ENCODE results near the gene GGA2.
"Not testable (repeated sequence)": the region's sequence is repeated elsewhere in the genome, so short reads cannot be mapped to it uniquely, and the experiment has no call there.

Gene GGA2, protein sequence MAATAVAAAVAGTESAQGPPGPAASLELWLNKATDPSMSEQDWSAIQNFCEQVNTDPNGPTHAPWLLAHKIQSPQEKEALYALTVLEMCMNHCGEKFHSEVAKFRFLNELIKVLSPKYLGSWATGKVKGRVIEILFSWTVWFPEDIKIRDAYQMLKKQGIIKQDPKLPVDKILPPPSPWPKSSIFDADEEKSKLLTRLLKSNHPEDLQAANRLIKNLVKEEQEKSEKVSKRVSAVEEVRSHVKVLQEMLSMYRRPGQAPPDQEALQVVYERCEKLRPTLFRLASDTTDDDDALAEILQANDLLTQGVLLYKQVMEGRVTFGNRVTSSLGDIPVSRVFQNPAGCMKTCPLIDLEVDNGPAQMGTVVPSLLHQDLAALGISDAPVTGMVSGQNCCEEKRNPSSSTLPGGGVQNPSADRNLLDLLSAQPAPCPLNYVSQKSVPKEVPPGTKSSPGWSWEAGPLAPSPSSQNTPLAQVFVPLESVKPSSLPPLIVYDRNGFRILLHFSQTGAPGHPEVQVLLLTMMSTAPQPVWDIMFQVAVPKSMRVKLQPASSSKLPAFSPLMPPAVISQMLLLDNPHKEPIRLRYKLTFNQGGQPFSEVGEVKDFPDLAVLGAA

GRCh38 chr16:23510164-23510914 lies at the start of gene GGA2:
GGA2 (minus strand) TSS chr16:23510494; CDS start chr16:23510411, 83 bp downstream.
- peak; percentile 77 for DNase-seq (ENCODE audit: low read depth)

DNA sequence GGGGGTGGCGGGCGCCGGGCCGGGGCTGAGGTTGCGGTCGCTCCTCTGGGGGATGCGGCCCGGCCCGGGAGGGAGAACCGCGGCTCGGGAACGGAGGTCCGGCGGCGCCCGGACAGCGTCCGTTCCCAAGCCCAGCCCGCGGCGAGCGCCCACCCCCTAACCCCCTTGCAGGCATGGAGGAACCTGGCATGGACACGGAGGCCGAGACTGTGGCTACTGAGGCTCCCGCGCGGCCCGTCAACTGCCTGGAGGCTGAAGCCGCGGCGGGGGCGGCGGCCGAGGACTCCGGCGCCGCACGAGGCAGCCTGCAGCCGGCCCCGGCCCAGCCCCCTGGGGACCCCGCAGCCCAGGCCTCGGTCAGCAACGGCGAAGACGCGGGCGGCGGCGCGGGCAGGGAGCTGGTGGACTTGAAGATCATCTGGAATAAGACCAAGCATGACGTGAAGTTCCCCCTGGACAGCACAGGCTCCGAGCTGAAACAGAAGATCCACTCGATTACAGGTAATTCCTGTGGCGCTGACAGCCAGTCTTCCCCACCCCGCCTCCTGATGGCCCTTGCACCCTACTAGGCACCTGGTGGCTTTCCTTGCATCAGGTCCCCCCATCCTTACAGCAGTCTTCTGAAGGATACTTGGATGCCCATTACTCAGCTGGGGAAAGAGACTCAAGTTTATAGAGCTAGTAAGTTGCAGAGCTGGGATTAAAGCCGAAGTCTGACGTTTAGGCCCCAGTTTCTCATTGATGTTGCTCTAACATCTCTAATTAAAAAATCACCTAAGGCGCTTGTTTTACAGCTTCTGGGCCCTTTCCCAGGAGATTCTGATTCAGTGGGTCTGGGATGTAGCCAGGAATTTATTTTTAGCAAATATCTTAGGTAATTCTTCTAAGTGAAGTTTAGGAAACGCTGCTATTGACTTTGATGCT lies 47.7 kb upstream of the GGA2 start:
- no peak for DNase-seq (ENCODE audit: low read depth)

GRCh38 chr16:23556881-23557778 lies 46.8 kb upstream of the GGA2 start, which contains the start of the genes EARS2 and UBFD1:
EARS2 (minus strand) TSS chr16:23557350; CDS start chr16:23557343, 7 bp downstream.
UBFD1 (plus strand) TSS chr16:23557727; CDS start chr16:23557743, 16 bp downstream.
- DNase-seq (ENCODE audit: low read depth), result peak; percentile 99

DNA sequence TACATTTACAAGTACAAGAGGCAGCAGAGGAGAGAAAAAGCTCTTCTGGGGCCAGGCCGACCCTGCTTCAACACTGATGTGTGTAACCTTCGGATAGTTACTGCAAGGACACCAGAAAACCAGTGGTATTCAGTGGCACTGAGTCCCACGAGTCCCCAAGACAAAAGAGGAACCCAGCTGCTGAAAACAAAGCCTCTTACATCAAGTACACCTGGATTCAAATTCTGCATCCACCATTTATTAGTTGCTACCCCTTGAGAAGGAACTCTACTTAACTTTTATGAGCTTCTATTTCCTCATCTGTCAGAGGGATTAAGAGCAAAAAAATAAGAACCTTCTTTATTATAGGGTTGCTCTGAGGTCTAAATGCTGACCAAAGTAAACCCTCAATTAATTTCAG lies 44.2 kb upstream of the GGA2 start:
- no peak for DNase-seq (ENCODE audit: low read depth)

- DNase-seq (ENCODE audit: low read depth), result no peak
Observed at GRCh38 chr16:23552161-23552560, 41.9 kb upstream of the GGA2 start.

GRCh38 chr16:23549938-23550337 lies 39.6 kb upstream of the GGA2 start:
- no peak for DNase-seq (ENCODE audit: low read depth)

DNA sequence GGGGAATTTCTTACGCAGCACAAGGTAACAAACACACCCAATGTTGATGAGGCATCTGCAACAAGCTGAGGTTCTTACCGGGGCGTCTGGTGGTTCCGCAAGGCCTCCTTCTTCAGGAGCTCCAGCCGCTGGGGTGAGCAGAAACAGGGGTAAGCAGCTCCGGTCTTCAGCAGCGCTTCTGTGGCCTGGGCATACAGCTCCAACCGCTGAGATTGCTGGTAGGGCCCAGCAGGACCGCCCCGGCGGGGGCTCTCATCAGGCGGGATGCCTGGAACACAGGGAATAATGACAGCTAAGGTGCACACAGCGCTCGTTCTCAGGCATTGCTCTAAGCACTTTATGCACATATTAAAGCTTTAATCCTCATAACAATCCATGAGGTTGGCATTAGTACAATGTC lies 34.1 kb upstream of the GGA2 start:
- no peak for DNase-seq (ENCODE audit: low read depth)

GRCh38 chr16:23540817-23541178 lies 30.5 kb upstream of the GGA2 start:
- not testable (repeated sequence) for DNase-seq (ENCODE audit: low read depth)

DNA sequence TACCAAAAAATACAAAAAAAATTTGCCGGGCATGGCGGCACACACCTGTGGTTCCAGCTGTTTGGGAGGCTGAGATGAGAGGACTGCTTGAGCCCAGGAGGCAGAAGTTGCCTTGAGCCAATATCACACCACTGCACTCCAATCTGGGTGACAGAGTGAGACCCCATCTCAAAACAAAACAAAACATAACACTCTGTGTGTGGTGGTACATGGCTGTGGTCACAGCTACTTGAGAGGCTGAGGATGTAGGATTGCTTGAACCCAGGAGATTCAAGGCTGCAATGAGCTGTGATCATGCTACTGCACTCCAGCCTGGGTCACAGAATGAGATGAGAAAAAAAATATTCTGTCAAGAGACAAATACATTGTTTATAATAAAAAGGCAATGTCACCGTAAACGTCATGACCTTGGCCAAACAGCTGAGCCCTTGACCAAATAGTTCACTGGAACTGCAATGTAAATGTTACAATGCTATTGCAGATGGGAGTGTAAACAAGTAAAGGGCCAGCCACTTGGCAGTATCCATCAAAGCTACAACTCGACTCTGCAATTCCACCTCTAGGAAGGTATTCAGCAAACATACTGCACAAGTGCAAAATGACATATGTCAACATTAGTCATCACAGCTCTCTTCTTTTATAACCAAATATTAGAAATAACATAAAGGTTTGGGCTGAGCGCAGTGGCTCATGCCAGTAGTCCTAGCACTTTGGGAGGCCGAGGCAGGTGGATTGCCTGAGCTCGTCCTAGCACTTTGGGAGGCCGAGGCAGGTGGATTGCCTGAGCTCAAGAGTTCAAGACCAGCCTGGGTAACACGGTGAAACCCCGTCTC lies 29.9 kb upstream of the GGA2 start:
- no peak for DNase-seq (ENCODE audit: low read depth)

GRCh38 chr16:23538919-23539278 lies 28.6 kb upstream of the GGA2 start:
- DNase-seq (ENCODE audit: low read depth), result no peak

GRCh38 chr16:23537390-23537789 lies 27.1 kb upstream of the GGA2 start:
- no peak for DNase-seq (ENCODE audit: low read depth)

DNA sequence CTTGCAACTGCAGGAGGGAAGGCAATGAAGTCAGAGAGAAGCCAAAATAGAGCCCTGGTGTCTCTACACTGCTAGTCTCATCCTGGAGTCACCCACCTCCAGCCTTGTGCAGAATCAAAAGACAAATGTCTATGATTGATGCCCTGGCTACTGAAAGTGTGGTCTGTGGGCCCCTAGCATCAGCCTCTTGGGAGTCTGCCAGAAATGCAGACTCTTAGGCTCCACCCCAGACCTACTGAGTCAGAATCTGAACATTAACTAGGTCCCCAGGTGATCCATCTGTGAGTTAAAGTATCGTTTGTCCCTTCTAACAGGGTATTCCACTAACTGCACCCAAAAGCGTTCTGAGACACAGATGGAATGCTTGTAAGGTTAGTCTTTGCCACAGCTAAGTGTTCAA lies 25.6 kb upstream of the GGA2 start:
- no peak for DNase-seq (ENCODE audit: low read depth)

- DNase-seq (ENCODE audit: low read depth), result no peak
Observed at GRCh38 chr16:23534868-23535860, 24.9 kb upstream of the GGA2 start.

GRCh38 chr16:23532448-23532847 lies 22.2 kb upstream of the GGA2 start:
- no peak for DNase-seq (ENCODE audit: low read depth)

- no peak for DNase-seq (ENCODE audit: low read depth)
Observed at GRCh38 chr16:23530062-23530461, 19.8 kb upstream of the GGA2 start.

GRCh38 chr16:23528644-23529310 lies 18.5 kb upstream of the GGA2 start:
- no peak for DNase-seq (ENCODE audit: low read depth)

DNA sequence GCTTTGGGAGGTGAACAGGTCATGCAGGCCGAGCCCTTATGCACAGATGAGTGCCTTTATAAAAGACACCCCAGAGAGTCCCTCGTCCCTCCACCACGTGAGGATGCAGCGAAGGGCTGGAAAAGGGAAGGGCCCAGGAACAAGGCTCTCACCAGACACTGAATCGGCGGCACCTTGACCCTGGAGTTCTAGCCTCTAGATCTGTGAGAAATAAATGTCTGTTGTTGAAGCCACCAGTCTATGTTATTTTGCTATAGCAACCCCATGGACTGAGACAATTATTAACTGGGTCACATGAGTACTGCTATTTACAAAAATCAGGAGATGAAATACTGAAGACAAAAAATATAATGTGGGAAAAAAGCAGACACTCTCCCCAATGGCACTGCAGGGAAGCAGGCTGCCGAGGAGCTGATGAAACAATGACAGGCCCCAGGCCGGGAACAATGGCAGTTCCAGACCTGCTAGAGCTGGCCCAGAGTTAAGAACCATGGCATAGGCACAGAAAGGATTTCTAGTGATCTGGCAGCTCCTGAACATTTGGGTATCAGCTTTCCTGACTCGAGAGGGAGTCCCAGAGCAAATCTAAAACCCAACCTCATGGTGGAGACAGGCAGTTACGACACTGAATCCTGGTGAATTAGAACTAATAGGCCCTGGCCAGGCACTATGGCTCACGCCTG lies 17.8 kb upstream of the GGA2 start:
- DNase-seq (ENCODE audit: low read depth), result no peak

Measured in activated T-cell treated with anti-CD3 and anti-CD28 coated beads for 48 hours (primary cell).